Adrenal gland (tissue), 12 donors: Measurements from ENCODE around the gene MAP3K6. TPM values are rescaled to one million over a fixed set of nuclear protein-coding genes. Genes with fewer than 3 reads are reported as not detected.
A peak's percentile ranks its signal among the peaks of the same experiment; 100 is the strongest.

ENCODE experiments used
- DNase-seq, 7 donors: peaks; one replicate each; pipeline ENCODE4 v3.0.0-alpha.2; 2019 to 2020
- H3K27ac ChIP-seq, 5 donors: fragments of 200-600 bp; sonication (generic) in 4 of 5; 1 replicate in 3 of 5; 2 replicates in 2 of 5; pipeline versions ENCODE4 v1.5.1 to v1.8.0; 2016 to 2020; ENCODE audit warnings: mild to moderate bottlenecking in 1 of 5
- H3K27me3 ChIP-seq: fragments of 200-600 bp; 2 replicates; pipeline ENCODE4 v1.8.0; 2021
- H3K36me3 ChIP-seq, 2 donors: fragments of 200-600 bp; replicated peaks in 1 of 2; 1 replicate in 1 of 2; 2 replicates in 1 of 2; pipeline versions ENCODE4 v1.5.1 to v1.8.0; 2018 to 2022
- H3K4me1 ChIP-seq, 2 donors: fragments of 200-600 bp; replicated peaks in 1 of 2; 1 replicate in 1 of 2; 2 replicates in 1 of 2; pipeline versions ENCODE4 v1.5.1 to v1.8.0; 2018 to 2021
- H3K4me3 ChIP-seq, 4 donors: fragments of 200-600 bp; sonication (generic) in 3 of 4; one replicate each; pipeline ENCODE4 v1.5.1; 2016 to 2018
- H3K9me3 ChIP-seq, 3 donors: fragments of 200-600 bp; sonication (generic) in 1 of 3; replicated peaks in 1 of 3; 1 replicate in 2 of 3; 2 replicates in 1 of 3; pipeline versions ENCODE4 v1.5.1 to v1.8.0; 2016 to 2021
- CTCF ChIP-seq, 6 experiments: fragments of 450-650 bp in 4 of 6; fragments of 200-600 bp in 2 of 6; sonication (generic) in 1 of 6; IDR thresholded peaks; 1 replicate in 5 of 6; 2 replicates in 1 of 6; pipeline versions ENCODE4 v1.5.1 to v1.8.0; 2016 to 2021; ENCODE audit warnings: antibody characterized with exemption in 6 of 6, mild to moderate bottlenecking in 2 of 6, moderate library complexity in 1 of 6
- POLR2A ChIP-seq, 2 donors: fragments of 450-650 bp; IDR thresholded peaks; one replicate each; pipeline ENCODE4 v1.6.1; 2017; ENCODE audit warnings: antibody characterized with exemption in 2 of 2, mild to moderate bottlenecking in 2 of 2, moderate library complexity in 1 of 2
- WGBS, 4 donors: extraction: QIAGEN DNeasy Blood & Tissue Kit in 2 of 4; methylation state at CpG; one replicate each; pipeline versions ENCODE4 v1.1.5 to v1.1.7; 2013 to 2017; 5-methylcytosine and 5-hydroxymethylcytosine counted together
- intact Hi-C, 2 donors: fragments of 100-400 bp; cut with DNase I; formaldehyde crosslinking; loops; one replicate each; pipeline versions ENCODE4 v1.14.1 to v1.15.0; 2022 to 2023
- polyA plus RNA-seq, 3 donors: library from polyadenylated mRNA; stranded (reverse); fragments of 200-250 nt in 2 of 3; fragments of 350-450 nt in 1 of 3; fragmentation: Illumina TruSeq in 1 of 3; extraction: RNeasy Lipid Tissue Mini Kit (QIAGEN cat#74804) in 1 of 3; gene quantifications; one replicate each; pipeline ENCODE4 v1.2.3, GENCODE V29; 2013 to 2014
- total RNA-seq, 9 donors: library from RNA; depleted of rRNA in 4 of 9; stranded (reverse); fragments of >200 nt in 4 of 9; fragments of 120-200 nt in 1 of 9; fragmentation: NEBNext Ultra II Directional in 1 of 9; extraction: Animal tissue kit (Norgen Biotek cat#: 25700) in 1 of 9; gene quantifications; one replicate each; pipeline versions ENCODE4 v1.1.0 to v1.2.4, GENCODE V29; 2013 to 2023
- donor health status: healthy with polysubstance abuse.
- donor health status: Bipolar disorder and iron deficiency.
- donor health status: DM: yes; HTN: yes; CAD: no.
- donor health status: DM: no; HTN: no; CAD: no.
- donor health status: DM: no; HTN: no; CAD: no.
- donor health status: DM: yes; HTN: yes; CAD: no.

The MAP3K6 gene
- total and polyA plus RNA-seq, 12 donors, result 6.5 to 136 (median 26.6) TPM

DNA sequence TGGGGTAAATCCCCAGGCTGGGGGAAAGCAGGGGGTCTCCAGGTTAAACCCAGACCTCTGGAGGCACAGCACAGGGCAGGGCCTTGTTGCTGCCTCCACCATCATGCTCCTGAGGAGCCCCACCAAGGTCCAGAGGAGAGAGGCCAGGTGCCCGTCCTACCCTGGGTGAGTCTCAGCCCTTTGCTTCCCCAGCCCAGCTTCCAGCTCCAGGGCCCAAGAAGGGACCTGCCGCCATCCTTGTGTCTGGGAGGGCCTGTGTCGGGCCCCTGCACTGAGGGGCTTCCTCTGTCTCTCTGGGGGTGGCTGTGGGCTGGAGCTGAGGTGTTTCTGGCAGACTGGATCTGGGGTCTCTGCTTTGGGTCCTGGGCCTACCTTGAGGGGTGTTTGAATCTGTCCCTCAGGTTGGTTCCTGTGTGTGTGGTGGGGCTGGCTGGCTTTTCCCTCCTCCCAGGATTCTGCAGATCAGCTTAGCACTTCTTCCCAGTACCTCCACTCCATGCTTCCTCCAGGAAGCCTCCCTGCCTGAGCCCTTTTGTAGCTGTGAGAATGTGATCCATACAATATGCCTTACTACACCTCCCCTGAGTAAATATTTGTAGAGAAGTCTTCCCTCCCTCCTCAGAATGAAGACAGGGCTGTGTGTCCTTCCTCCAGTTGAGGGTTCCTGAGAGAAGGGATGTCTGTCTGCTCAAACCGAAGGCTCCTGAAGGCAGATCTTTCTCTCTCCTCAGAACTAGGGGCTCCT is 31.8 kb upstream of the MAP3K6 start:
- intact Hi-C loops, result loop anchor here (5.0 to 10.0 kb wide), 2 partner anchors 204 to 266 kb away; partner anchors contain the start of gene AHDC1 (in 1 of the 2)
- no peak for DNase-seq
- H3K27ac ChIP-seq, result no peak overlapping the region

DNA sequence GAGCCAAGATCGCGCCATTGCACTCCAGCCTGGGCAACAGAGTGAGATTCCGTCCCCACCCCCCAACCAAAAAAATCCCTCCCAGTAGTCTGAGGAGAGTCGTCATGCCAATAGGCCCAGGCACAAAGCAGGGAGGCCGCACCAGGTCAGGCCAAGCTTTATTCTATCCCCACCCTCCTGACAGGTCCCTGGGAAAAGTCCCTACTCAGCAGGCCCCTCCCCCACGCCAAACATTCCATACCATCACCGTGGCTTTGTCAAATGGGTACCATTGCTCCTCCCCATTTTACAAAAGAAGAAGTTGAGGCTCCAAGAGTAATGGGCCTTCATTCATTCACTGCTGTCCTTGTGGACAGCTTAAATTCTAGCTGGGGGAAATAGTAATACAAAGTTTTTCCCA is 31.0 kb upstream of the MAP3K6 start:
- H3K27ac ChIP-seq, result no peak overlapping the region
- peaks cover 13 to 17% of the 10 kb centered on the region in 2 donors for H3K4me1 ChIP-seq
- WGBS, 4 donors, result 62 to 74% (median 69%) methylated on average over 7 of the region's 7 CpGs
- TF ChIP-seq CTCF (IDR thresholded peaks at IDR 0.05) (no peak), POLR2A (IDR thresholded peaks at IDR 0.05) (no peak)
- H3K27me3 ChIP-seq, result no peaks in the 10 kb centered on the region
- intact Hi-C loops, result loop anchor here (5.0 to 10.0 kb wide), 2 partner anchors 205 to 267 kb away; partner anchors contain the start of gene AHDC1 (in 1 of the 2)
- H3K4me3 ChIP-seq, result no peak overlapping the region
- no peaks in the 10 kb centered on the region for H3K36me3 ChIP-seq
- no peaks in the 10 kb centered on the region for H3K9me3 ChIP-seq
- DNase-seq, result no peak

More for the DNA sequence above, 31.8 kb upstream of the MAP3K6 start:
- TF ChIP-seq CTCF (IDR thresholded peaks at IDR 0.05), result no peak
- Histone ChIP-seq H3K36me3 (no peaks in the 10 kb centered on the region), H3K4me3 (no peak overlapping the region), H3K27me3 (no peaks in the 10 kb centered on the region), H3K4me1 (peaks cover 15 to 24% of the 10 kb centered on the region in 2 donors), H3K9me3 (no peaks in the 10 kb centered on the region)
- 31 to 79% (median 64%) methylated on average over 1 to 4 of the region's 4 CpGs for WGBS, 4 donors

DNA sequence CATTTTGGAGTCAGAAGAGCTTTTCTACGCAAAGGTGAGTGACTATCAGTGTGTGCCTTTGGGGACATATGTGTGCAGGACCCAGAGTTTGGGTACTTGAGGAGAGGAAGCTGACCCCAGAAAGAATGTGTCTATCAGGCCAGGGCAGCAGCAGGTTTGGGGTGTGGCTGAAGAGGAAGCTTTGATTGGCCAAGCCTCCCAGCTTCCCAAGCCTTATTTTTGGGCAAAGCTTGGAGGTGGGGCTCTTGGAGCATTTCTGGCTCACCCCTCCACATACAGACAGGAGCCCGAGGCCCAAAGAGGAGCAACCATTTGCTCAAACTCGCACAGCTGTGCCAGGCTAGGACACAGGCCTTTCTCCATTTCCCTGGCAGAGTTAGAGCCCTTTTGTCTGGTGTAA is 30.3 kb upstream of the MAP3K6 start:
- Histone ChIP-seq H3K9me3 (no peaks in the 10 kb centered on the region), H3K27me3 (no peaks in the 10 kb centered on the region), H3K36me3 (no peaks in the 10 kb centered on the region), H3K4me3 (no peak overlapping the region), H3K27ac (no peak overlapping the region), H3K4me1 (peaks cover 10 to 15% of the 10 kb centered on the region in 2 donors)
- 72 to 93% (median 77%) methylated on average over 3 of the region's 3 CpGs for WGBS, 4 donors
- TF ChIP-seq CTCF (IDR thresholded peaks at IDR 0.05), result no peak
- no peak for TF ChIP-seq POLR2A (IDR thresholded peaks at IDR 0.05)
- no peak for DNase-seq
- intact Hi-C loops, result loop anchor here (5.0 to 10.0 kb wide), 2 partner anchors 205 to 268 kb away; partner anchors contain the start of gene AHDC1 (in 1 of the 2)

GRCh38 chr1:27395441-27396195 is 28.9 kb upstream of the MAP3K6 start:
- Histone ChIP-seq H3K4me1 (peaks cover 11 to 20% of the 10 kb centered on the region in 2 donors), H3K4me3 (no peak overlapping the region), H3K36me3 (no peaks in the 10 kb centered on the region), H3K27ac (peak overlapping the region in 1 of 5 donors; percentile 14), H3K9me3 (no peaks in the 10 kb centered on the region), H3K27me3 (no peaks in the 10 kb centered on the region)
- DNase-seq, result peak; percentile 68 to 90 (median 76)
- intact Hi-C loops, result loop anchor here (2.0 to 10.0 kb wide), 3 partner anchors 95 to 269 kb away; partner anchors contain the start of gene AHDC1 (in 1 of the 2)
- 3 to 10% (median 5%) methylated on average over 5 to 10 of the region's 10 CpGs for WGBS, 4 donors
- TF ChIP-seq CTCF (IDR thresholded peaks at IDR 0.05) (peak; percentile 88 to 96 (median 96)), POLR2A (IDR thresholded peaks at IDR 0.05) (no peak)
